ENCODE measurements around the gene RRP12.

The RRP12 gene

GRCh38 chr10:97367126-97367649, 34.0 kb downstream of the RRP12 start:
- Histone ChIP-seq H3K27me3 (no peaks in the 10 kb centered on the region), H3K4me1 (no peaks in the 10 kb centered on the region), H3K4me3 (ENCODE audit: low read depth, low read length) (no peak overlapping the region), H3K9me3 (no peaks in the 10 kb centered on the region), H3K36me3 (peaks cover 44% of the 10 kb centered on the region)
- DNase-seq: no peak
- no peak for TF ChIP-seq CTCF (IDR thresholded peaks at IDR 0.05; ENCODE audit: low read depth, low read length)

- H3K4me3 ChIP-seq (ENCODE audit: low read depth, low read length): no peak overlapping the region
- no peaks in the 10 kb centered on the region for H3K27me3 ChIP-seq
- no peak for TF ChIP-seq CTCF (IDR thresholded peaks at IDR 0.05; ENCODE audit: low read depth, low read length)
- H3K9me3 ChIP-seq: no peaks in the 10 kb centered on the region
- H3K4me1 ChIP-seq: no peaks in the 10 kb centered on the region
- no peak for DNase-seq
- peaks cover 38% of the 10 kb centered on the region for H3K36me3 ChIP-seq
Observed at GRCh38 chr10:97366572-97366971, 34.6 kb downstream of the RRP12 start.

- no peak overlapping the region for H3K4me3 ChIP-seq (ENCODE audit: low read depth, low read length)
- no peaks in the 10 kb centered on the region for H3K9me3 ChIP-seq
- no peaks in the 10 kb centered on the region for H3K27me3 ChIP-seq
- DNase-seq: no peak
- TF ChIP-seq CTCF (IDR thresholded peaks at IDR 0.05; ENCODE audit: low read depth, low read length): no peak
- peaks cover 30% of the 10 kb centered on the region for H3K36me3 ChIP-seq
- H3K4me1 ChIP-seq: no peaks in the 10 kb centered on the region
Observed at GRCh38 chr10:97365761-97366351, 35.3 kb downstream of the RRP12 start.

GRCh38 chr10:97363071-97363470, 38.1 kb downstream of the RRP12 start:
- peaks cover 23% of the 10 kb centered on the region for H3K36me3 ChIP-seq
- DNase-seq: no peak
- TF ChIP-seq CTCF (IDR thresholded peaks at IDR 0.05; ENCODE audit: low read depth, low read length): no peak

GRCh38 chr10:97362310-97363033, 38.7 kb downstream of the RRP12 start:
- no peak overlapping the region for H3K4me3 ChIP-seq (ENCODE audit: low read depth, low read length)
- no peaks in the 10 kb centered on the region for H3K9me3 ChIP-seq
- TF ChIP-seq CTCF (IDR thresholded peaks at IDR 0.05; ENCODE audit: low read depth, low read length): no peak
- no peaks in the 10 kb centered on the region for H3K27me3 ChIP-seq
- no peak for DNase-seq
- no peaks in the 10 kb centered on the region for H3K4me1 ChIP-seq
- H3K36me3 ChIP-seq: peaks cover 23% of the 10 kb centered on the region

More at GRCh38 chr10:97363071-97363470, 38.1 kb downstream of the RRP12 start:
- no peaks in the 10 kb centered on the region for H3K9me3 ChIP-seq
- no peaks in the 10 kb centered on the region for H3K4me1 ChIP-seq
- no peak overlapping the region for H3K4me3 ChIP-seq (ENCODE audit: low read depth, low read length)
- H3K27me3 ChIP-seq: no peaks in the 10 kb centered on the region

GRCh38 chr10:97361537-97361901, 39.6 kb downstream of the RRP12 start:
- no peaks in the 10 kb centered on the region for H3K9me3 ChIP-seq
- H3K4me3 ChIP-seq (ENCODE audit: low read depth, low read length): no peak overlapping the region
- DNase-seq: no peak
- no peak for TF ChIP-seq CTCF (IDR thresholded peaks at IDR 0.05; ENCODE audit: low read depth, low read length)
- peaks cover 31% of the 10 kb centered on the region for H3K36me3 ChIP-seq
- no peaks in the 10 kb centered on the region for H3K4me1 ChIP-seq
- no peaks in the 10 kb centered on the region for H3K27me3 ChIP-seq
